GM04504 (cell line): ENCODE measurements around the gene USHBP1.

Source experiments
- DNase-seq: peaks from one replicate; pipeline ENCODE4 v3.0.0-alpha.2; 2012; ENCODE audit warnings: low read depth

Gene USHBP1

DNA sequence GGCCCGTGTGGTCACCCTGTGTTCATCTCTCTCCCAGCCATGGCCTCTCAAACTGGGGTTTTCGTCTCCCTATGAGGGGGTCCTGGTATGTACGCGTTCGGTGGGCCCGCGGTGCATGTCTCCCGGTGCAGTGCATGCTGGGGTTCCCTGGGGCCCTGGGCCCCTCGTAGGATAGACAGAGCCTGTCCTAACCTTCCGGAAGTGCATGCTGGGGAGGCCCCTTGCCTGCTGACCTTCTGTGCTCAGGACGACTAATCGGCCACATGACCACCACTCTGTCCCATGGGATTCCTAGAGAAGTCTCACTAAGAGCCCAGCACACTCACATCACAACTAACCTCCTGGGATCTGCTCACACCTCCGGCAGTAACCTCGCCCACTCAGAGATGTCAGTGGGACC lies 54.2 kb downstream of the USHBP1 start:
- no peak for DNase-seq

DNA sequence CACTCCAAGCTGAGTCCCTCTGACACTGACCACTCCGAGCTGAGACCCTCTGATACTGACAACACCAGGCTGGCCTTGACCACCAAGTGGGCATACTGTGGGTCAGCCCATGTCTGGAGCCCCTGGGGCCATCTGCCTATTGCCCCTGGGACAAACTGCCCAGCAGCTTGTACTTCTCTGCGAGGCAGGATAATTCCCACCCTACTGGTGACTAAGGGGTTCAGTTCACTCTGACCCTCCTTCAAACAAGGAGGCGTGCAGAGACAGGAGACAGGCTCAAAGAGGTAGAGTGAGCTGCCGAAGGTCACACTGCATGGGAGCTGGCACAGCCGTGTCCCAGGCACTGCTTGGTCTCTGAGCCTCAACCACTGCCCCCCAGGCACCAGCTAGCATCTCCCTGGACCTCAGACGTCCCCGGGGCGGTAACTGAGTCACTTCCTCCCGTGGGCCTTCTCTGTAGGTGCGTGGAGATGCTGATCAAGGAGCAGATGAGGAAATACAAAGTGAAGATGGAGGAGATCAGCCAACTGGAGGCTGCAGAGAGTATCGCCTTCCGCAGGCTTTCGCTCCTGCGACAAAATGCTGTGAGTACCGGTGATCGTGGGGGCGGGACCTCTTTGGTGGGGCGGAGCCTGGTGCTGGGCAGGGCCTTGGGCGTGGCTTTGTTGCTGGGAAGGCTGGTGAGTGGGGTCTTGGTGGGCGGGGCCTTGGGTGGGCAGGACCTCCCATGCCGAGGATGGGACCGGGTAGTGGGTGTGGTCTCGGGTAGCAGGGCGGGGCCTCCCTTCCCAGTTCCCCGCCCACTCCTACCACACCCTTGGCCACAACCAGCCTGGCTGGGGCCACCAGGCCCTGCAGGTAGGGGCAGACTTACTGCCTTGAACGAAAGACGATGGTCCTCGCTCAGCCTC lies 55.2 kb downstream of the USHBP1 start:
- DNase-seq, result no peak

DNA sequence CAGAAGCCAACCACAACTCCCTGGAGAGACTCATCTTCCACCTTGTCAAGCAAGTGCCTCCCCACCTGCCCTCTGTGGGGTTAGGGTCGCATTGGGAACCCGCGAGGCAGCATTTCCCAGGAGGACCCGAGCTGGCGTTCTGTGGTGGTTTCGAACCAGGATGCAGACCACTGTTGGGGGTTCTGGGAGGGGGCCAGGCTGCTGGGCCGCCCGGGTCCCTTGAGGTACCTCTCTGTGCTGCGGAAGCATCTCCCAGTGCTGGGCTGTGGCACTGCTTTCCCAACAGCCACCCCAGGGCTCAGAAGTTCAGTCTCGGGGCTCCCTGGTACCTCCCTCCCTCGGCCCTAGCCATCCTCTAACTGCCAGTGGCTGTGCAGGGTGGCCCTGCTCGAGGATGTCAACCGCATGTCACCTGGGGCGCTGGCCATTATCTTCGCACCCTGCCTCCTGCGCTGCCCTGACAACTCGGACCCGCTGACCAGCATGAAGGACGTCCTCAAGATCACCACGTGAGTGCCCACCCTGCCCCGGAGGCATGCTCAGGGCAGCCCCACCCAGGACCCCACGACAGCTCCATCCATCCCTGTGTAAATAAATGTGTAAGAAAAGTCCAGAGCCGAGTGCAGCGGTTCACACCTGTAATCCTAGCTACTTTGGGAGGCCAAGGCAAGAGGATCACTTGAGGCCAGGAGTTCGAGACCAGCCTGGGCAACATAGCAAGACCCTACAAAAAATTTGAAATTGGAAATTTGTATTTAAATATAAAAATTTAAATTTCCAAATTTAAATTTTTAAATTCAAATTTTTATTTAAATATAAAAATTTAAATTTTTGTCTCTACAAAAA lies 57.6 kb downstream of the USHBP1 start:
- DNase-seq, result no peak

DNA sequence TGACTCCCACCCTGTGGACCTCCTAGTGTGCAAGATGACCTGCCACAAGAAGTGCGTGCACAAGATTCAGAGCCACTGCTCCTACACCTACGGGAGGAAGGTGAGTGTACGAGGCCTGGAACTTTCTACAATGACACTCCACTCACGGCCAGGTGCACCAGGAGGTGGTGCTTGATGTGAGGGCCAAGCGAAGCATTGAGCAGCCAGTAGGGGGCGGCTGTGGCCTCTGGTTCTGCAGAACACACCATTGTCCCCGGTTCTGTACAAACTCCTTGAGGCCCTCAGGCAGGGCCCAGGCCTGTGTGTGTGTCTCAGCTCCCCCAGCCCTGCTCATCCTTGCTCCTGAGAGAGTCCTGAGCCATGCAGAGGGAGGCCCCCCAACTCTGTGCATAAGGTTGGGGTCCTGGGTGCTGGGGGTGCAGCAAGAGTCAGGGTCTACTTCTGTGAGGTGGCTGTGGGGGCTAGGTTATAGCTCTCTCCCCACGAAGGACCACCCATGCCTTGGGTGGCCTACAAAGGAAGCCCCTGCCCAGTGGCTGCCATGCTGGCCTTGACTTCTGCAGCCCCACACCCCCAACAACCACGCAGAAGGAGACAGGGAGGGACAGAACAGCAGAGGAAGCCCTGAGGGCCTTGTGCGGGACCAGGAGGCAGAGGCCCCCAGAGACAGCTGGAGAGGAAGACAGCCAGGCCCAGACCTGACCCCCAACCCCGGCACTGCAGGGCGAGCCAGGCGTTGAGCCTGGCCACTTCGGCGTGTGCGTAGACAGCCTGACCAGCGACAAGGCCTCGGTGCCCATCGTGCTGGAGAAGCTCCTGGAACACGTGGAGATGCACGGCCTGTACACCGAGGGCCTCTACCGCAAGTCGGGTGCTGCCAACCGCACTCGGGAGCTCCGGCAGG lies 59.1 kb downstream of the USHBP1 start:
- DNase-seq, result no peak

DNA sequence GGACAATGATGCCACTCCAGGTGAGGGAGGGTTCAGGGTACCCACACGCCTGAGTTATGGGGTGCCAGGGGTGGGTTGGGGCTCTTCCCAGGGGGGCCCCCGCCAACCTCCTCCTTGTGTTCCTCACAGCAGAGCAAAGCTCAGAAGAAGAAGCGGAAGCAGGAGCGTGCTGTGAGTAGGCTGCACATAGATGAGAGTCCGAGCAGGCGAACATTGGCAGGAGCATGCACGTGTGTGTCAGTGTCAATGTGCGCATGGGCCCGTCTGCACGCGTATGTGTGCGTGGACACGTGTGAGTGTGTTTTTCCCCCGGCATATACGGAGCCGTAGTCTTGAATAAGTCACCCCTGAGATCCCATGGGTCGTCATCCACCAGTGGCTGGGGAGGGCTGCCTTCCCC lies 61.8 kb downstream of the USHBP1 start:
- no peak for DNase-seq

DNA sequence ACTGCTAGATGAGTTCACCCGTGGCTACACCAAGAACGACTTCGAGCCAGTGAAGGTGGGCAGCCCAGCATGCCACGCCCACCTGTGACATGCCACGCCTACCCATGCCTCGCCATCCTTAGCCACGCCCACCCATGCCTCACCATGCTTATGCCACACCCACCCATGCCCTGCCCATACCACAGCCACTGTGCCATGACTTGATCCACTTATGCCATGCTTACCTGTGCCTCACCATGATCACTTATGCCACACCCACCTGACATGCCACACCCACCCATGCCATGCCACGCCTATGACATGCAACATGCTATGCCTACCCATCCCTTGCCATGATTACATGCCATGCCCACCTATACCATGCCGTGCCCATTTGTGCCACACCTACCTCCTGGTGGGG lies 62.3 kb downstream of the USHBP1 start:
- DNase-seq, result no peak

DNA sequence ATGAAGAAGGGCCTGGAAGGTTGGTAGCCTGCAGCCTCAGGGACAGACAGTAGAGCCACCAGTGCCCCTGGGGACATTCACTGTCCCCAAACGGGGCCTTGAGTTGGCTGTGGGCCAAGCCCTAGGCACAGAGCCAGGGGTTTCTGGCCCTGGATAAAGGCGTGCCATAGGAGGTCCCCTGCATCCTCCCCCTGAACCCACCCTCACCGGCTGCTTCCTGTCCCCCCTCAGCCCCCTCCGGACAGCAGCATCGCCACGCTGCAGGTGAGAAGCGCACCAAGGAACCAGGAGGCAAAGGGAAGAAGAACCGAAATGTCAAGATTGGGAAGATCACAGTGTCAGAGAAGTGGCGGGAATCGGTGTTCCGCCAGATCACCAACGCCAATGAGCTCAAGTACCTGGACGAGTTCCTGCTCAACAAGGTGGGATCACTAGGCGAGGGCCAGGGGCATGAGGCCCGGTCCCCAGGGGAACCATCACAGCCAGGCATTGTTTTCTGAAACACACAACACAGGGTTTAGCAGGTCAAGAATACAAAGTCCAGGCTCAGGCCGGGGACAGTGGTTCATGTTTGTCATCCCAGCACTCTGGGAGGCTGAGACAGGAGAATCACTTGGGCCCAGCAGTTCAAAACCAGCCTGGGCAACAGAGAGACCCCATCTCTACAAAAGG lies 64.0 kb downstream of the USHBP1 start:
- DNase-seq, result no peak
